HL-60 (cell line): ENCODE data around the gene C7orf25.

Experiments used
- CTCF ChIP-seq: IDR thresholded peaks from one replicate; pipeline ENCODE4 v1.5.1; 2011; ENCODE audit warnings: low read length, control low read depth, inconsistent platforms; ENCODE audit not compliant: insufficient read depth
- GABPA ChIP-seq: IDR thresholded peaks from 2 replicates; pipeline ENCODE4 v1.6.1; 2012; ENCODE audit warnings: low read depth
- POLR2AphosphoS5 ChIP-seq: IDR thresholded peaks from 2 replicates; pipeline ENCODE4 v1.6.1; 2012; ENCODE audit warnings: low read depth
- SPI1 ChIP-seq: IDR thresholded peaks from 2 replicates; pipeline ENCODE4 v1.6.1; 2012; ENCODE audit warnings: low read depth, mild to moderate bottlenecking, borderline replicate concordance

GRCh38 chr7:42956062-42956461 is 44.2 kb upstream of the C7orf25 start:
- TF ChIP-seq CTCF (no peak), SPI1 (no peak), POLR2AphosphoS5 (no peak), GABPA (no peak)
